ENCODE measurements around the gene HMCN2.

- TF ChIP-seq, protein P1, sequence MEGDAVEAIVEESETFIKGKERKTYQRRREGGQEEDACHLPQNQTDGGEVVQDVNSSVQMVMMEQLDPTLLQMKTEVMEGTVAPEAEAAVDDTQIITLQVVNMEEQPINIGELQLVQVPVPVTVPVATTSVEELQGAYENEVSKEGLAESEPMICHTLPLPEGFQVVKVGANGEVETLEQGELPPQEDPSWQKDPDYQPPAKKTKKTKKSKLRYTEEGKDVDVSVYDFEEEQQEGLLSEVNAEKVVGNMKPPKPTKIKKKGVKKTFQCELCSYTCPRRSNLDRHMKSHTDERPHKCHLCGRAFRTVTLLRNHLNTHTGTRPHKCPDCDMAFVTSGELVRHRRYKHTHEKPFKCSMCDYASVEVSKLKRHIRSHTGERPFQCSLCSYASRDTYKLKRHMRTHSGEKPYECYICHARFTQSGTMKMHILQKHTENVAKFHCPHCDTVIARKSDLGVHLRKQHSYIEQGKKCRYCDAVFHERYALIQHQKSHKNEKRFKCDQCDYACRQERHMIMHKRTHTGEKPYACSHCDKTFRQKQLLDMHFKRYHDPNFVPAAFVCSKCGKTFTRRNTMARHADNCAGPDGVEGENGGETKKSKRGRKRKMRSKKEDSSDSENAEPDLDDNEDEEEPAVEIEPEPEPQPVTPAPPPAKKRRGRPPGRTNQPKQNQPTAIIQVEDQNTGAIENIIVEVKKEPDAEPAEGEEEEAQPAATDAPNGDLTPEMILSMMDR (IDR thresholded peaks at IDR 0.05), result no peak
- no peak for TF ChIP-seq ZFX (IDR thresholded peaks at IDR 0.05; ENCODE audit: borderline replicate concordance)
Measured at GRCh38 chr9:130398487-130399240, 133.1 kb downstream of the HMCN2 start.

All from 22Rv1 (cell line).